HG03095 (cell line): Measurements from ENCODE around the gene SHROOM3.
"Not testable (repeated sequence)": the region's sequence is repeated elsewhere in the genome, so short reads cannot be mapped to it uniquely, and the experiment has no call there.

Source experiments
- ATAC-seq: cut with Tn5 transposase; IDR thresholded peaks from one replicate; pipeline ENCODE4 v1.9.1; 2021; ENCODE audit warnings: moderate library complexity; ENCODE audit not compliant: unreplicated experiment

The SHROOM3 gene

GRCh38 chr4:76589402-76589801 is 154.4 kb downstream of the SHROOM3 start:
- no peak for ATAC-seq

- ATAC-seq = no peak
Observed at GRCh38 chr4:76589872-76590797, 155.1 kb downstream of the SHROOM3 start.

GRCh38 chr4:76590798-76591281 is 155.8 kb downstream of the SHROOM3 start:
- no peak for ATAC-seq

- ATAC-seq = no peak
Observed at GRCh38 chr4:76591992-76592391, 157.0 kb downstream of the SHROOM3 start.

GRCh38 chr4:76592460-76592859 is 157.4 kb downstream of the SHROOM3 start:
- no peak for ATAC-seq

- no peak for ATAC-seq
Observed at GRCh38 chr4:76594173-76594572, 159.1 kb downstream of the SHROOM3 start.

GRCh38 chr4:76595435-76595834 is 160.4 kb downstream of the SHROOM3 start:
- no peak for ATAC-seq

GRCh38 chr4:76596713-76597112 is 161.7 kb downstream of the SHROOM3 start:
- ATAC-seq = no peak

- no peak for ATAC-seq
Observed at GRCh38 chr4:76597423-76597979, 162.5 kb downstream of the SHROOM3 start.

GRCh38 chr4:76600447-76600846 is 165.4 kb downstream of the SHROOM3 start:
- no peak for ATAC-seq

- ATAC-seq = no peak
Observed at GRCh38 chr4:76601791-76602190, 166.8 kb downstream of the SHROOM3 start.

GRCh38 chr4:76605099-76605563 is 170.1 kb downstream of the SHROOM3 start:
- no peak for ATAC-seq

GRCh38 chr4:76606645-76607265 is 171.7 kb downstream of the SHROOM3 start:
- ATAC-seq = no peak

GRCh38 chr4:76607266-76607799 is 172.3 kb downstream of the SHROOM3 start:
- peak; percentile 92 for ATAC-seq

- ATAC-seq = no peak
Observed at GRCh38 chr4:76607846-76608245, 172.8 kb downstream of the SHROOM3 start.

- ATAC-seq = not testable (repeated sequence)
Observed at GRCh38 chr4:76608549-76608948, 173.5 kb downstream of the SHROOM3 start.

GRCh38 chr4:76610751-76611547 is 175.9 kb downstream of the SHROOM3 start:
- ATAC-seq = no peak

- ATAC-seq = no peak
Observed at GRCh38 chr4:76611616-76612207, 176.7 kb downstream of the SHROOM3 start.

GRCh38 chr4:76614589-76614988 is 179.6 kb downstream of the SHROOM3 start:
- ATAC-seq = no peak

- no peak for ATAC-seq
Observed at GRCh38 chr4:76615999-76616398, 181.0 kb downstream of the SHROOM3 start.
